ENCODE measurements around the gene NR0B2.
"Not testable (repeated sequence)": the region's sequence is repeated elsewhere in the genome, so short reads cannot be mapped to it uniquely, and the experiment has no call there.

The NR0B2 gene, protein sequence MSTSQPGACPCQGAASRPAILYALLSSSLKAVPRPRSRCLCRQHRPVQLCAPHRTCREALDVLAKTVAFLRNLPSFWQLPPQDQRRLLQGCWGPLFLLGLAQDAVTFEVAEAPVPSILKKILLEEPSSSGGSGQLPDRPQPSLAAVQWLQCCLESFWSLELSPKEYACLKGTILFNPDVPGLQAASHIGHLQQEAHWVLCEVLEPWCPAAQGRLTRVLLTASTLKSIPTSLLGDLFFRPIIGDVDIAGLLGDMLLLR

GRCh38 chr1:26913754-26914619 lies at the start of gene NR0B2:
Gene NR0B2, minus strand, starts transcription at chr1:26913975. Its CDS starts 35 bp downstream, at chr1:26913940.
- no peak for DNase-seq

DNA sequence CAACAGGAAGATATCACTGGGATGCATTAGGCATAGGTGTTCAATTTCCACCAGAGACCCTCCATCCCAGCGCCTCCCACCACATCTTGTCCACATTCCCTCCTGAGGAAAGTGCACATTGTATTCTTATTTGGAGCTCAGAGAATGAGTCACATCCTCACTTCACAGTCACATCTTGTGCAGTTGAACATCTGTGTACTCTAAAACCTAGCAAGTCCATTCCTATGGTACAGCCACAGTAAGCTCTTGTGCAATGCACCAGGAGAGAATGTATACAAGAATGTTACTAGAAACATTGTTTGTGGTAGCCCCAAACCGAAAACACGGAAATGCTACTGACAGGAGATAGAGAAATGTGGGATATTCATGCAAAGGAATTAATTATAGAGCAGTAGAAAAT lies 48.1 kb upstream of the NR0B2 start:
- no peak for DNase-seq

DNA sequence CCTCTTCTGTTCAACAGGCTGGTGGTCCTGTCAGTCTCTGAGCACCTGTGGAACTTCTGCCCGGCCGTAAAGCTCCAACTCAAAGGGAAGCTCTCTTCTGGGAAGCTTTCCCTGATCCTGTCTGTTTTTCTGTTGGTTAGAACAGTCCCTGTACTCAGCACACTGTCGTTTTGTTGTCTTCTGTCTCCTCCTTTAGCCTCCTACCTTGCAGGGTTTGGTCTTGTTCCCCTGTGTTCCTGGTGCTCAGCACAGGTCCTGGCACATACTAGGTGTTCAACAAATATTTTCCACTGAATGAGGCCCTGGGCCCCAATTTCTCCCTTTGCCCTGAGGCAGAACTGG lies 46.8 kb upstream of the NR0B2 start:
- no peak for DNase-seq

GRCh38 chr1:26959722-26960624 lies 46.2 kb upstream of the NR0B2 start, which contains the start of gene KDF1:
Gene KDF1, minus strand, starts transcription at chr1:26960468. Its CDS starts 8,088 bp downstream, at chr1:26952380.
- no peak for DNase-seq

- no peak for DNase-seq
Measured at GRCh38 chr1:26959270-26959669, 45.5 kb upstream of the NR0B2 start.

- no peak for DNase-seq
Measured at GRCh38 chr1:26957306-26957705, 43.5 kb upstream of the NR0B2 start.

- DNase-seq, result no peak
Measured at GRCh38 chr1:26956321-26956720, 42.5 kb upstream of the NR0B2 start.

DNA sequence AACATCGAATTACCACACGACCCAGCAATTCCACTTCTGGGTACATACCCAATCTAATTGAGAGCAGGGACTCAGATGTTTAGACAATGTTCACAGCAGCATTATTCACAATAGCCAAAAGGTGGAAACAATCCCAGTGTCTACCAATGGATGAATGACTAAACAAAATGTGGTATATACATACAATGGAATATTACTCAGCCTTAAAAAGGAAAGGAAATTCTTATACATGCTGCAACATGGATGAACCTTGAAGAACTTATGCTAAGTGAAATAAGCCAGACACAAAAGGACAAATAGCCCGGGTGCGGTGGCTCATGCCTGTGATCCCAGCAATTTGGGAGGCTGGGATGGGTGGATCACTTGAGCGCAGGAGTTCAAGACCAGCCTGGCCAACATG lies 39.6 kb upstream of the NR0B2 start:
- DNase-seq, result no peak

DNA sequence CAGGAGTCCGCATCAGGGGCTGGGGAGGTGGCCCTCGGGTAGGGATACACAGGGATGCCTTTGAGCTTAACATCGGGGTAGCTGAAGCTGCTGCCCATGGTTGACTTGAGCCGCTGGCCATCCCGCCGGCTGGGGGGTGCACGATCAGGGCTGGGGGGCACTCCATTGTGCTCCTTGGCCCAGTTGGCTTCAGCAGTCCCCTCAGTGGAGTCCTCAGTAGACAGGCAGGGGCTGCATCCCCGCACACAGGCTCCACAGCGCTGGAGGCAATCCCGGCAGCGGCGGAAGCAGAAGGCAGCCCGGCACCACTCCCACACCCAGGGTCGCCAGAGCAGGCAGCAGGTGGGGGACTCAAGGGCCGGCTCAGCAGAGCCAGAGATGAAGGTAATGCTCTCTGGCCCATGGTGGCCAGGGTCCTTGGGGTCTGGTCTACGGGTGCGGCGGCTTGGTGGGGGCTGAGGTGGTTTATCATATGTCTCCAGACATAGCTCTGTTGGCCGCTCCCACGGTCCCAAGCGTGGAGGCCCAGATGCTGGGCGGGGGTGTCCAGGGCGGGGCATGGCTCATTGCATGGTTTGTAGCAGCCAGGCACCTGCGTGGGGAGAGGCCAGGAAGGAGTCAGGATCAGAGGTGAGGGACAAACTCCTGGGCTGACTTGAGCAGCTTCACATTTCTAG lies 38.2 kb upstream of the NR0B2 start:
- DNase-seq, result no peak

DNA sequence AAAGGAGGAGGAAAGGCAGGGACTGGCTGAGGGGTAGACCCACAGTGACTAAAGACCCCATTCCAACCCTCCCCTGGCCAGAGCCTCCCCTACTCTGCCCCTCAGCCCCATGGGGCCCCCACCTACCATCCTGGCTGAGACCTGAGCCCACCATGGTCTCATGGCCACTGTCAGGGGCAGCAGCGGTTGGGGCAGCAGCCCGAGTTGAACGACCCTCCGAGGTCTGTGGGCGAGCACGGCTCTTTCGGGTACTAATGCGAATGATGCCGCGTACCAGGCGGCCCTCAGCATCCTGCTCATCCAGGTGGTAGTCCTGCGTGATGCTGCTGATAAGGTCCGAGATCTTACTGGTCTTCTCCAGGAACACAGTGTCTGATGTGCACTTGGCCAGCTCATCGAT lies 37.4 kb upstream of the NR0B2 start:
- no peak for DNase-seq

DNA sequence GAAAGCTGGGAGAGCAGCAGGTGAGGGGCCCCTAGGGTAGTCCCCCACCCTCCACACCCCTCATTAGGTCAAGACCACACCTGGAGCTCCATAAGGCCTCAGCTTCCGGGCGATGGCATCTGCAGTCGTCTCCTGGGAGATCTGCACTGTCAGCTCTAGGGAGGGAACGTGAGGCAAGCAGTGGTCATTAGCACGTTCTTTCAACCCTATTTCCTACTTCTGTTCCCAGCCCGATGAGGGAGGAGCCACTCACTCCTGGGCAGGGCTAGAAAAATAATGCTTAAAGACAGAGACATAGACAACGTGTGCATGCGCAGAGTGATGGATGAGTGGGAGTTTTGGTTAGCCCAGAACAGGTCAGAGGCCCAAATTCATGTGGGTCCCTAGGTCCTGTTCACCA lies 36.8 kb upstream of the NR0B2 start:
- DNase-seq, result no peak

DNA sequence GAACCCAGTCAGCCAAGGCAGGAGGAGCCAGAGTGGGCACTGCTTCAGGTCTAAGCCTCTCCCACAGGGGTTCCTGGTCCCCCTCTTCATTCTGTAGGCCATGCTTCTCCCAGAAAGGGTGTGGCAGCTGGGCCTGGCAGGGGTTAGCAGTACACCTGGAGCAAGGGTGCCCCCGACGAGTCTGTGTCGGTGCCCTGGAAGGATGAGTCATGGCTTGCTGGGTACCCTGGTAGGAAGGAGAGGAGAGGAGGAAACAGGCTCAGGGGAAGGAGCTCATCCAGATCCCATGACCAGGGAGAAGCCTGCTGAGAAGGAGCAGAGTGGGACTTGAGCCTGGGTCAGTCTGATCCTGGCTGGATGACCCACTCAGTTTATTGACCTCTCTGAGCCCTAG lies 36.1 kb upstream of the NR0B2 start:
- DNase-seq, result no peak

- DNase-seq, result no peak
Measured at GRCh38 chr1:26949266-26949925, 35.6 kb upstream of the NR0B2 start.

DNA sequence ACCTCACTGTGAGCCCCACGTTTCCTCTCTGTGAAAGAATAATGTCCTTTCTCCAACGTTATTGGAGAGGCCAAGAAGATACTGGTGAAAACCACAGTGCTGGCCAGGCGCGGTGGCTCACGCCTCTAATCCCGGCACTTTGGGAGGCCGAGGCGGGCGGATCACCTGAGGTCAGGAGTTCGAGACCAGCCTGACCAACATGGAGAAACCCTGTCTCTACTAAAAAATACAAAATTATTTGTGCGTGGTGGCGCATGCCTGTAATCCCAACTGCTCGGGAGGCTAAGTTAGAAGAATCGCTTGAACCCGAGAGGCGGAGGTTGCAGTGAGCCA lies 34.9 kb upstream of the NR0B2 start:
- DNase-seq, result not testable (repeated sequence)

- DNase-seq, result no peak
Measured at GRCh38 chr1:26946270-26946669, 32.5 kb upstream of the NR0B2 start.

- DNase-seq, result no peak
Measured at GRCh38 chr1:26945728-26946127, 32.0 kb upstream of the NR0B2 start.

DNA sequence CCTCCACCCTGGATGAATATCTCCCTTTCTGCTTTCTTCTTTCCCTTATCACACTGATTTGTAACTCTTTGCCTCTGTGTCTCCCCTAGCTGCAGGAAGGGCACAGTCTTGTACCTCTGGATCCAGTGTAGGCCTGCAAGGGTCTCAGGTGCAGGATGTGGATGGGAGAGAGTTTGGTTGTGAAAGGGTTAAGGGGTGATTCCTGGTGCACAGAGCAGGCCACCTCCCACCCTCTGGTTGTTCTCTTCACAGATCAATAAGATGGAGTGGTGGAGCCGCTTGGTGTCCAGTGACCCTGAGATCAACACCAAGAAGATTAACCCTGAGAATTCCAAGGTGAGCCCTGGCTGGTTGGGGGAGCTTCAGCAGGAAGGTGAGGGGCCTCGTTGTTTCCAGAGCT lies 31.4 kb upstream of the NR0B2 start:
- DNase-seq, result no peak

DNA sequence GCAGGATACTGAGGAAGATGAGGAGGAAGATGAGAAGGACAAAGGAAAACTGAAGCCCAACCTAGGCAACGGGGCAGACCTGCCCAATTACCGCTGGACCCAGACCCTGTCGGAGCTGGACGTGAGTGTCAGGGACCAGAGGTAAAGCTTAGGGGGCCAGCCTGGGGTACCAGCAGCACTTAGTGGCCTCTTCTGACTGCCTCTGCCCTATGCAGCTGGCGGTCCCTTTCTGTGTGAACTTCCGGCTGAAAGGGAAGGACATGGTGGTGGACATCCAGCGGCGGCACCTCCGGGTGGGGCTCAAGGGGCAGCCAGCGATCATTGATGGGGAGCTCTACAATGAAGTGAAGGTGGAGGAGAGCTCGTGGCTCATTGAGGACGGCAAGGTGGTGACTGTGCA lies 28.9 kb upstream of the NR0B2 start:
- no peak for DNase-seq

- no peak for DNase-seq
Measured at GRCh38 chr1:26941311-26941710, 27.5 kb upstream of the NR0B2 start.

DNA sequence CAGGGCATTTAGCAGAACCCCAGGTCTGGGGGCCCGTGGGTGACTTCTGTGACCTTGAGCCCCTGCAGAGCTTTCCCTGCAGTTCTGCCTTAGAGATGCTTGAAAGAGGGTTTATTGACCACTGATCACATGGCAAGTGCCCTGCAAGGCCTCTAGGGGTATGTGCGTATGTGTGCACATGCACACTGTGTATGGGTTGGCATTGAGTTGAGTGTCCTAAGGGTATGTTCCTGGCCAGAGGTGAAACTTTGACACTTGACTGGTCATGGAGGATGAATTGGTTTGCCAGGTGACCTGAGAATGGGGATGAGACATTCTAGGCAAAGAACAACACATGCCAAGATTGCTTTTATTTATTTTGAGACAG lies 24.9 kb upstream of the NR0B2 start:
- DNase-seq, result no peak

DNA sequence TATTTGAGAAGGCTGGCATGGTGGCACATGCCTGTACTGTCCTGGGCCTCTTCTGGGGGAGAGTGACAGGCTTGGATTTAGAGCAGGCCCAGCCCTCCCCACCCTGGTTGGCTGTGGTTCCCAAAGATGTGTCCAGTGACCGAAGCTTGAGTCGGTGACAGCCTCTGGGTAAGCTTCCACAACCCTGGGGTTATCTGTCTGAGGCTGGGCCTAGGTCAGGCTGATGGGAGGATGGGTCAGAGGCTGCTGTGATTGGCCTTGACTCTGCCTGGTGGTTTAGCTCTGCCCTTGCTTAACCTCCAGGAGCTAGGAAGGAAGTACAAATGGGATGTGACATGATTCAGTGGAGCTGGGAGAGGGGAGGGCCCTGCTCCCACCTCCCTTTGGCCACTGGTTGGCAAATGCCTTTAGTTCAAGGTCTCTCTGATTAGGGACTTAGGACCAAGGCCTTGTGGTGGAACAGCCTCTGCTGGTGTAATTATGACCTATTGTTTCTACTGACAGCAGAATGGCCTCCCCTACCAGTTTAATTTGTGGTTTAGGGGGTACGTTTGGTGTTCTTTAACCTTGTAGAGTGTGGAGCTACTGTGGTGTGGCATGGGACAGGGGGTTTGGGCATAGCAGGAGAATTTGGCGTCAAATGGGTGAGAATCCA lies 24.4 kb upstream of the NR0B2 start:
- no peak for DNase-seq

- no peak for DNase-seq
Measured at GRCh38 chr1:26936823-26937222, 23.0 kb upstream of the NR0B2 start.

Data from AML-193 (cell line).